ENCODE results near the gene FBXO21.

DNA sequence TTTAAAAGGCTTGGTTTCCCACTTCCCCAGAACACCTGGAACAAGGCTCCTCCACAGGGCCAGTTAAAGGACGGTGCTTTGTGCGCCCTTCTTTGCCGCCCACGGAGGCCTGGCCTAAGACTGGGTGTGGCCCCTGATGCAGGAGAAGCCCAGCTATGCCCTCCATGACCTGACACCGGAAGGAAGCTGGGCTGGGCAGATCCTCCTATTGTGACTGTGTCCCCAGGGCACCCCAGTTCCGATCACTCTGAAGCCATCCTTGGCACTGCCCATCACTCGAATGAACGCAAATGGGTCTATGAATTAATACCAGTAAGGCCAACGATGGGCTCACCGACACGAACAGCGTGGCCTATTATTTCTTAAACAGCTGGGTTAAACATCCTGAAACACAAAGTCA is 42.6 kb downstream of the FBXO21 start:
- TF ChIP-seq EZH2 (IDR thresholded peaks at IDR 0.05) (no peak), EZH2phosphoT487 (IDR thresholded peaks at IDR 0.05) (no peak)
- TF ChIP-seq, protein P1, sequence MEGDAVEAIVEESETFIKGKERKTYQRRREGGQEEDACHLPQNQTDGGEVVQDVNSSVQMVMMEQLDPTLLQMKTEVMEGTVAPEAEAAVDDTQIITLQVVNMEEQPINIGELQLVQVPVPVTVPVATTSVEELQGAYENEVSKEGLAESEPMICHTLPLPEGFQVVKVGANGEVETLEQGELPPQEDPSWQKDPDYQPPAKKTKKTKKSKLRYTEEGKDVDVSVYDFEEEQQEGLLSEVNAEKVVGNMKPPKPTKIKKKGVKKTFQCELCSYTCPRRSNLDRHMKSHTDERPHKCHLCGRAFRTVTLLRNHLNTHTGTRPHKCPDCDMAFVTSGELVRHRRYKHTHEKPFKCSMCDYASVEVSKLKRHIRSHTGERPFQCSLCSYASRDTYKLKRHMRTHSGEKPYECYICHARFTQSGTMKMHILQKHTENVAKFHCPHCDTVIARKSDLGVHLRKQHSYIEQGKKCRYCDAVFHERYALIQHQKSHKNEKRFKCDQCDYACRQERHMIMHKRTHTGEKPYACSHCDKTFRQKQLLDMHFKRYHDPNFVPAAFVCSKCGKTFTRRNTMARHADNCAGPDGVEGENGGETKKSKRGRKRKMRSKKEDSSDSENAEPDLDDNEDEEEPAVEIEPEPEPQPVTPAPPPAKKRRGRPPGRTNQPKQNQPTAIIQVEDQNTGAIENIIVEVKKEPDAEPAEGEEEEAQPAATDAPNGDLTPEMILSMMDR (IDR thresholded peaks at IDR 0.05) = no peak

All from neural progenitor cell (in vitro differentiated cells).